SH-SY5Y (cell line): ENCODE data around the gene SMPDL3B.

Experiments used
- GATA2 ChIP-seq: IDR thresholded peaks from 2 replicates; pipeline ENCODE4 v1.6.1; 2011; ENCODE audit warnings: mild to moderate bottlenecking, low read depth, low read length
- GATA3 ChIP-seq: IDR thresholded peaks from 2 replicates; pipeline ENCODE4 v1.6.1; 2011; ENCODE audit warnings: low read depth, mild to moderate bottlenecking, low read length, moderate library complexity

SMPDL3B gene

GRCh38 chr1:27928216-27928954 lies 6.4 kb upstream of the SMPDL3B start:
- TF ChIP-seq GATA2, result no peak
- TF ChIP-seq GATA3, result no peak

GRCh38 chr1:27931184-27931583 lies 3.6 kb upstream of the SMPDL3B start:
- TF ChIP-seq GATA2 (no peak), GATA3 (no peak)

- TF ChIP-seq GATA3 (no peak), GATA2 (no peak)
Observed at GRCh38 chr1:27931759-27932158, 3.0 kb upstream of the SMPDL3B start.

GRCh38 chr1:27935721-27936120 lies 921 bp downstream of the SMPDL3B start:
- TF ChIP-seq GATA3, result no peak
- no peak for TF ChIP-seq GATA2

GRCh38 chr1:27936370-27936769 lies 1.6 kb downstream of the SMPDL3B start:
- TF ChIP-seq GATA3, result no peak
- no peak for TF ChIP-seq GATA2

GRCh38 chr1:27937524-27937836 lies 2.7 kb downstream of the SMPDL3B start:
- TF ChIP-seq GATA3, result no peak
- no peak for TF ChIP-seq GATA2

- TF ChIP-seq GATA3, result no peak
- TF ChIP-seq GATA2, result no peak
Observed at GRCh38 chr1:27938488-27938887, 3.7 kb downstream of the SMPDL3B start.

DNA sequence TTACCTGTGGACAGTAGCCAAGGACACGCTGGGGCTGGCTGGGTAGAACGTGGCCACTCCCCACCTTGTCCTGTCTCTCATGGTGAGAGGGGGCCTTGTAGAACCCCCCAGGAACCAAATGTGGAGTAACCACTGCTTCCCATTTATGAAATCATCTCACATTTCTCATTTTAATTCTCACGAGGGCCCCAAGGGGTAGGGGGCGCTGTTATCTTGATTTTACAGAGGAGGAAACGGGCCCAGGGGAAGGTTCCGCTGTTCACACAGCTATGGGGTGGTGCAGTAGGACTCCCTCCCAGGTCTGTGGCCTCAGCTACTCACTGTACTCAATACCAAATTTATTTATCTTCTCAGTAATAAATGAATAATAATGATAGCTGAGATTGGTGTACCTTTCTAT lies 5.5 kb downstream of the SMPDL3B start:
- TF ChIP-seq GATA2 (no peak), GATA3 (no peak)

DNA sequence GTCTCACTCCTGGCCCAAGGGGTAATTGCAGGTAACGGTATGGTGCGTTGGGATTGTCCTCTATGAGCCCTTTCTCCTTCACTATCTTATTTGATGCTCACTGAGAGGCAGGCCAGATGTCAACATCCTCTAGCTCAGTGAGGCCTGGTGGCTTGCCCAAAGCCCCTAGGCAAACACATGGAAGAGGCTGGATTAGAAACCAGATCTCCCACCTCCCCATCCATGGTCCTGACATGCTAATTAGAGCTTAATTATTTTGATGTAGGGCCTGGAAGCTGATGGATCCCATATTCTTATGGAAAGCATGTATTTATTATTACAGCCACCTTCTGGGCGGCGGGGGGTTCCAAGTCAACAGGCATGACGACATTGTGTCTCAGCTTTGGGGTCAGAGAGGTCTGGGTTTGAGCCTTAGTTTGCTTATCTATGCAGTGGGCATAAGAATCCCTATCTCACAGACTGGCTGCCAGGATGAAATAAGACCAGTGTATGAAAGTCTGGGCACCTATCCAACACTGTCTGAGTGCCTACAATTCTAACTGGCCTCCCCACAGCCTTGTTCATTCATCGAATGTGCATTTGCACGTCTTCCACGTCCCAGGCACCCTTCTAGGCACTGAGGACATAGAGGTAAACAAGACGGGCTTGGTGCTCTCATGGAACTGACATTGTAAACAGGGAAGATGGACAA lies 6.2 kb downstream of the SMPDL3B start:
- TF ChIP-seq GATA3 (no peak), GATA2 (peak; percentile 24; the same call in 1 of the 2 replicates)

GRCh38 chr1:27941671-27942540 lies 7.1 kb downstream of the SMPDL3B start:
- no peak for TF ChIP-seq GATA2
- no peak for TF ChIP-seq GATA3

DNA sequence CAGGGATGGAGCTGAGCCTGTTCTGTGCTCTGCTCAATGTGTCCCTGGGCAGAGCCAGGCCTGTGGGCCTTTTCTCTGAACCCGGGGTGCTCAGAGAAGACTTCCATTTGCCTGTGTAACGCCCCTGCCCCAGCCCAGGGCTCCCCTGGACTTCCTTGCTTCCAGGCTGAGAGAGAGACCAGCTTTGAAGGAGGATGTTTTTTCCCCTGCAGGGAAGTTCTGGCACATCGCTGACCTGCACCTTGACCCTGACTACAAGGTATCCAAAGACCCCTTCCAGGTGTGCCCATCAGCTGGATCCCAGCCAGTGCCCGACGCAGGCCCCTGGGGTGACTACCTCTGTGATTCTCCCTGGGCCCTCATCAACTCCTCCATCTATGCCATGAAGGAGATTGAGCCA lies 10.2 kb downstream of the SMPDL3B start:
- no peak for TF ChIP-seq GATA2
- TF ChIP-seq GATA3, result no peak

DNA sequence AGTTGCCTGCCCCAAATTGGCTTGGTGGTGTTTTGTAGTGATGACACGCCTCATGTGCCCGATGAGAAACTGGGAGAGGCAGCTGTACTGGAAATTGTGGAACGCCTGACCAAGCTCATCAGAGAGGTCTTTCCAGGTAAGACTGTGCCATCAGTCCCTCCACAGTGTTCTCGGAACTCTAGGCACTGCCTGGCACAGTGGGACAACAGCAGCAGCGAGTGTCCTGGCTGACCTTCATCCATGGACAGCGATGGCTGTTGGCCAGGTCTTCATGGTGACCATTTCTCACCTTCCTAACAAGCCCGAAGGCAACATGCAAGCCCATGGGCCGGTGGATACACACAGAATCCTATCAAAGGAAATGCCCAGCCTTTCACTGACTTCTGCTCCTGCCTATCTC lies 14.2 kb downstream of the SMPDL3B start:
- TF ChIP-seq GATA2, result no peak
- no peak for TF ChIP-seq GATA3

- no peak for TF ChIP-seq GATA2
- no peak for TF ChIP-seq GATA3
Observed at GRCh38 chr1:27951396-27951795, 16.6 kb downstream of the SMPDL3B start.

DNA sequence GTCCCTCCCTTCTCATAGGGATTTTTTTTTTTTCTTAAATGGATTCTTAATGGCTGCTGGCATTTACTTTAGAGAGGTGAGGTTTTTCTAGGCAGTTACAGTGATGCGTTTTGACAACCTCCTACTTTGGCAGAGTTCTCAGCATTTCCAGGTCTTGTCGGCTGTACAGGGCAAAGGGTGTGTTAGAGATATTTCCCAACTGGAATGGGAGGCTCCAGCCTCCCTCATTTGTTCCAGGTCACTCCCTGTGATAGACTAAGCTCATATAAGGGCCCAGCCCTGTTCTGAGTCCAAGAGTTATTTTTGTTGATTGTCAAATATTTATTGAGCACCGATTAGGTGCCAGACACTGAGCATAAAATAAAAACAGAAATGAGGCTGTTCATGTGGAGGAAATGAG lies 17.3 kb downstream of the SMPDL3B start:
- no peak for TF ChIP-seq GATA3
- TF ChIP-seq GATA2, result no peak

DNA sequence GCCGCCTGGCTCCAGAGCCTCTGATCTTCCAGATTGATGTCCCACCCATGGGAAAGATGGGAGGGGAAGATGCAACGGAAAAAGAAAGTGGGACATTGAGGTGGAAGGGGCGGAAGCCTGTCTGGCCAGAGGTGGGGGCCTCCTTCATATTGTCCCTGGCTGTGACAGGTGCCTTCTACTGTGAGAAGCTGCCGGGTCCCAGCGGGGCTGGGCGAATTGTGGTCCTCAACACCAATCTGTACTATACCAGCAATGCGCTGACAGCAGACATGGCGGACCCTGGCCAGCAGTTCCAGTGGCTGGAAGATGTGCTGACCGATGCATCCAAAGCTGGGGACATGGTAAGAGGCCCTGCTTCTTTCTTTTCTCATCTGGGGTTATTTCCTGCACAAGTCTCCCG lies 19.4 kb downstream of the SMPDL3B start:
- TF ChIP-seq GATA3 (no peak), GATA2 (no peak)

DNA sequence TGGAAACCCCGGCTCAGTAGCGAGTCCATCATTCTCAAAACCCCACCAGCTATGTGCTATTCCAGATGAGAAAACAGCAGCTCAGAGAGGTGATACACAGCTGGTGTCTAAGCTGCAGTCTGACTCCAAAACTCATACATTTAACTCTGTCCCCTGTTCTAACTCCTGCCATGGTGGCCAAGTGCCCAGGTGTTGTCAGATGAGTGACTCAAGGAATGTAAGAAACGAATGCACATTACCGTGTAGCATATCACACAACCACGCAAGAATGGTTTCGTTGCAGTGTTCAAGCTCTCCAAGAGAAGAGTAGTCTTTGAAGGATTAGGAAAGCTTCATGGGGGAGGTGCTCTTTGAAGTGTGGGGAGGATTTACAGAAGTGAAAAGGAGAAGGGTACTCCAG lies 20.3 kb downstream of the SMPDL3B start:
- no peak for TF ChIP-seq GATA2
- no peak for TF ChIP-seq GATA3
